ENCODE data around the gene NAGK.
"Not testable (repeated sequence)": the region's sequence is repeated elsewhere in the genome, so short reads cannot be mapped to it uniquely, and the experiment has no call there.

NAGK gene

DNA sequence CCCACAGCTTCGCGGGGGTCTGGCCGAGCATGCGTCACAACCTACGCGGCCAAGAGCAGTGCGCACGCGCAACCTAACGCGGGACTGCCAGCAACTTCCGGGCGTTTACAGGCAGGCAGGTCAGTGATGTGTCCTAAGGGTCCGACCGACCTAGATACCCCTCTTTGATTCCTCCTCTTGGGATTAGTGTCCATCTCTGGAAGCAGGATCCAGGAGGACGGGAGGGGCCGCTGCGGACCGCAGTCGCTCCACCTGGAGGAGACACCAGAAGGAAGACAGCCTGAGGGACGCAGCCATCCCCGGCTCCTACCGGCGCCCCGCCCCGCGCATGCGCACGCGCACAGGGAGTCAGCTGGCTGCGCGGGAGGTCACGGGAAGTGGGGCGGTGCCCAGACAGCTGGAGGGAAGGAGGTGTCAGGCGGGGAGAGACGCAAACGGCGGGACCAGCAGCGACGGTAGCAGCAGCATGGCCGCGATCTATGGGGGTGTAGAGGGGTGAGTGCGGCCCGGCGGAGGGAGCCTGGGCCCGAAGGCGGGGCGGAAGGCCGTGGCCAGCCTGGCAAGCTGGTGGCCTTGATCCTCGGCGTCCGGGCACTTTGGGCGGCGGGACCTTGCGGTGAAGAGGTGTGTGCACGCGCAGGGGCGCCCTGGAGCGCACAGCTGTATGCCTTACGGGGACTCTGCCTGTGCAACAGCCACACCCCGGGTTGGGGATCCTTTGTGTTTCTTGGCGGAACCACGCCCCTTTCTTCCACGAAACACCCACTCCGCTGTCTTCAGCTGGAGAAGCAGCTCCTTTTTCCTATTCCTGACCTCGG is at the start of gene NAGK:
Gene NAGK (plus strand): TSS at position 431 of the 818 bp plus-strand sequence. CDS start 36 bp downstream, at position 467.
- Histone ChIP-seq H3K27me3 (ENCODE audit: control insufficient read depth, insufficient read depth, low read length) (peaks cover 4% of the 10 kb centered on the region), H3K4me3 (ENCODE audit: low read depth, low read length) (peak within 1 kb of the TSS; percentile 98), H3K9me3 (ENCODE audit: control insufficient read depth, insufficient read depth, low read length) (no peaks in the 10 kb centered on the region), H3K4me1 (ENCODE audit: control insufficient read depth, insufficient read depth, low read length) (peaks cover 4% of the 10 kb centered on the region), H3K36me3 (ENCODE audit: control insufficient read depth, insufficient read depth, low read length) (peaks cover 5% of the 10 kb centered on the region), H3K9ac (ENCODE audit: low read depth, low read length) (peak within 1 kb of the TSS; percentile 71)

DNA sequence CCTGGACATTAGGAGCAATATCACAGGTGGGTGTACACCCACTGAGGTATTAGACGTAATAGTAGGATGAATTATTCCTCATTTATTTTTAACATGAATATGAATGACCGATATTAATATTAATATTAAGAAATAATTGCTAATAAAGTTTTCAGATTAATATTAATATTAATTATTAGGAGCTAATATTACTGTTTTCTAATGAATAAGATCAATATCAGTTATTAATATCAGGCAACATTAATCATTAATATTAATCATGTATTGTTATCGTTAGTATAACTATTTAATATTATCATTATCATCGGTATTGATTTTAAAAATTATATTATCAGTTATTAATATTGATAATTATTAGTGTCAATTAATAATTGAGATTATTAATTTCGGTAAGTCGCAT is 48.5 kb upstream of the NAGK start:
- not testable (repeated sequence) for H3K4me1 ChIP-seq (ENCODE audit: control insufficient read depth, insufficient read depth, low read length); H3K4me3 ChIP-seq (ENCODE audit: low read depth, low read length); H3K27me3 ChIP-seq (ENCODE audit: control insufficient read depth, insufficient read depth, low read length); H3K9ac ChIP-seq (ENCODE audit: low read depth, low read length); H3K36me3 ChIP-seq (ENCODE audit: control insufficient read depth, insufficient read depth, low read length); H3K9me3 ChIP-seq (ENCODE audit: control insufficient read depth, insufficient read depth, low read length)

DNA sequence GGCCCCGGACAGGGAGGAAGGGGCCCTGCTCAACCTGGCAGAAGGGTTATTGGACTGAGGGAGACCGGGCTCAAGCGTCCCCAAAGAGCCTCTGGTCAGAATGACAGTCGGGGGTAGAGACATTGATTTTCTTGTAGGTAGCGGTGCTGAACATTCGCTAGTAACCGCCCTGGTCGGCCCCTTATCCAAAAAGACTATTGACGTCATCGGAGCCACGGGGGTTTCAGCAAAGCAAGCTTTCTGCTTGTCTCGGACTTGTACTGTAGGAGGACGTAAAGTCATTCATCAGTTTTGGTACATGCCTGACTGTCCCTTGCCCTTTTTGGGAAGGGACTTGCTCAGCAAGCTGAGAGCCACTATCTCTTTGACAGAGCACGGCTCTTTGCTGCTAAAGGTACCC is 47.1 kb upstream of the NAGK start:
- not testable (repeated sequence) for H3K9ac ChIP-seq (ENCODE audit: low read depth, low read length); H3K36me3 ChIP-seq (ENCODE audit: control insufficient read depth, insufficient read depth, low read length); H3K4me3 ChIP-seq (ENCODE audit: low read depth, low read length); H3K9me3 ChIP-seq (ENCODE audit: control insufficient read depth, insufficient read depth, low read length); H3K4me1 ChIP-seq (ENCODE audit: control insufficient read depth, insufficient read depth, low read length); H3K27me3 ChIP-seq (ENCODE audit: control insufficient read depth, insufficient read depth, low read length)

DNA sequence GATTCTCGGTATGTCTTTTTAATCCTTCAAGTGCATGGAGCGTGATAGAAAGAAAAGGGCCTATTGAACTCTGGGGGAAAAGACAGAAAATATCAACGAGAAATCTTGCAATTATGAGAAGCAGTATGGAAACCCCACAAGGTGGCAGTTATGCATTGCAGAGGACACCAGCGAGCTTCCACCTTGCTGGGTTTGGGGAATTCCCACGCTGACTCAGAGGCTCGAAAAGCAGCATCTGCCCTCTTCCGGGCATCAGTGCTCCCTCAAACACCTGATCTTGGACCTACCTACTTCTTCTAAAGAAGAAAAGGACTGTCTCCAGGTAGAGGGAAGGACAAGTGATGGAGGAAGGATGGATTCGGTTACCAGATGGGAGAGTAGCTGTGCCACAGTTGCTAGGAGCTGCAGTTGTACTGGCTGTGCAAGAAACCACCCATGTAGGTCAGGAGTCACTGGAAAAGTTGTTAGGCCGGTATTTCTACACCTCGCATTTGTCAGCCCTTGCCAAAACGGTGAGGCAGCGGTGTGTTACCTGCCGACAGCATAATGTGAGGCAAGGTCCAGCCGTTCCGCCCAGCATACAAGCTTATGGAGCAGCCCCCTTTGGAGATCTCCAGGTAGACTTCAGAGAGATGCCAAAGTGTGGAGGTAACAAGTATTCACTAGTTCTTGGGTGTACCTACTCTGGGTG is 44.8 kb upstream of the NAGK start:
- not testable (repeated sequence) for H3K36me3 ChIP-seq (ENCODE audit: control insufficient read depth, insufficient read depth, low read length); H3K27me3 ChIP-seq (ENCODE audit: control insufficient read depth, insufficient read depth, low read length); H3K9ac ChIP-seq (ENCODE audit: low read depth, low read length); H3K9me3 ChIP-seq (ENCODE audit: control insufficient read depth, insufficient read depth, low read length); H3K4me1 ChIP-seq (ENCODE audit: control insufficient read depth, insufficient read depth, low read length); H3K4me3 ChIP-seq (ENCODE audit: low read depth, low read length)

DNA sequence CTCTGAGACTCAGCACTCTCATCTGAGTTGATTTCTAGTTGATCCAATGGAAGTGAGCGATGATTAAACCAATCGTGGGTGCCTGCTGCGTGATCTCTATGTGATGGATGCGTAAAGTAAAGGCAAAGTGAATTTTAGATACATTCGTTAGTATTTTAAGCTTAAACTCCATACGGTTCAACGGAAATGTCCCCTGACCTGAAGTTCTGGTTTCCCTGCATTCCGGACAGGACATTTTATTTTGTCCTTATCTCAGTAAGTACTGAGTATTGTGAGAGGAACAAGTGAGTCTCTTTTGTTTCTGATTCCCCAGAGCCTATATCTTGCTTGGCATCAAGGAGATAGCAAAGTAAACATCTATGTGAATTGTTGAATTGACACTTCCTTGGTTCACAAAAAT is 32.2 kb upstream of the NAGK start:
- H3K4me1 ChIP-seq (ENCODE audit: control insufficient read depth, insufficient read depth, low read length); H3K27me3 ChIP-seq (ENCODE audit: control insufficient read depth, insufficient read depth, low read length); H3K9me3 ChIP-seq (ENCODE audit: control insufficient read depth, insufficient read depth, low read length); H3K36me3 ChIP-seq (ENCODE audit: control insufficient read depth, insufficient read depth, low read length); H3K9ac ChIP-seq (ENCODE audit: low read depth, low read length); H3K4me3 ChIP-seq (ENCODE audit: low read depth, low read length): not testable (repeated sequence)

DNA sequence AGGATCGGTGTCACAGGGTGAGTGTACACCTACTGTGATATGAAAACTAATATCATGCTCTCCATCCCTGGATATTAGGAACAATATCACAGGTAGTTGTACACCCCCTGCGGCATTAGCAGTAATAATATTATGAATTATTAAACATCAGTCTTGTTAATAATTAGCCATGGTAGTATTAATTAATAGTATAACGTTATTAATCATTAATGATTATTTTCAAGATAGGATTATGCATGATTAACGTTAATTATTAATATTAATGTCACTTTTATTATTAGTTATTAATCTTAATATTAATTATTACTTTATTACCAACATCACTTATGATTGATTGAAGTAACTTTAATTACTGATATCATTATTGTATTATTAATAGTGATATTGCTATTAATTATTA is 26.2 kb upstream of the NAGK start:
- no peak overlapping the region for H3K9ac ChIP-seq (ENCODE audit: low read depth, low read length)
- no peak overlapping the region for H3K4me3 ChIP-seq (ENCODE audit: low read depth, low read length)
- H3K4me1 ChIP-seq (ENCODE audit: control insufficient read depth, insufficient read depth, low read length): no peaks in the 10 kb centered on the region
- H3K9me3 ChIP-seq (ENCODE audit: control insufficient read depth, insufficient read depth, low read length): no peaks in the 10 kb centered on the region
- H3K27me3 ChIP-seq (ENCODE audit: control insufficient read depth, insufficient read depth, low read length): no peaks in the 10 kb centered on the region
- no peaks in the 10 kb centered on the region for H3K36me3 ChIP-seq (ENCODE audit: control insufficient read depth, insufficient read depth, low read length)

GRCh38 chr2:71043531-71044407 is 24.7 kb upstream of the NAGK start:
- Histone ChIP-seq H3K36me3 (ENCODE audit: control insufficient read depth, insufficient read depth, low read length) (no peaks in the 10 kb centered on the region), H3K4me3 (ENCODE audit: low read depth, low read length) (no peak overlapping the region), H3K9me3 (ENCODE audit: control insufficient read depth, insufficient read depth, low read length) (no peaks in the 10 kb centered on the region), H3K27me3 (ENCODE audit: control insufficient read depth, insufficient read depth, low read length) (no peaks in the 10 kb centered on the region), H3K4me1 (ENCODE audit: control insufficient read depth, insufficient read depth, low read length) (no peaks in the 10 kb centered on the region), H3K9ac (ENCODE audit: low read depth, low read length) (no peak overlapping the region)

DNA sequence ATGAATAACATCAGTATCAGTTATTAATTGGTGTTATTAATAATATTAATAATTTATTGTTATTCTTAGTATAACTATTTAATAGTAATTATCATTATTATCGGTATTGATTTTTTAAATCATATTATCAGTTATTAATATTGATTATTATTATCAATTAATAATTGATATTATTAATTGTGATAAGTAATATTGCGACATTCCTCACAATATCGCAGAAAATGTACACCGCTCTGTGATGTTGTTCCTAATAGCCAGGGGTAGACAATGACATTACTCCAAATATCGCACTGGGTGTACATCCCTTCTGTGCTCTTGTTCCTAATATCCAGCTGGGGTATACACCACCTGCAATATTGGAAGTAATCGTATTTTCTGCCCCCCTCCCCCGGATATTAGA is 23.3 kb upstream of the NAGK start:
- no peaks in the 10 kb centered on the region for H3K4me1 ChIP-seq (ENCODE audit: control insufficient read depth, insufficient read depth, low read length)
- H3K9me3 ChIP-seq (ENCODE audit: control insufficient read depth, insufficient read depth, low read length): no peaks in the 10 kb centered on the region
- H3K27me3 ChIP-seq (ENCODE audit: control insufficient read depth, insufficient read depth, low read length): no peaks in the 10 kb centered on the region
- H3K9ac ChIP-seq (ENCODE audit: low read depth, low read length): no peak overlapping the region
- no peaks in the 10 kb centered on the region for H3K36me3 ChIP-seq (ENCODE audit: control insufficient read depth, insufficient read depth, low read length)
- no peak overlapping the region for H3K4me3 ChIP-seq (ENCODE audit: low read depth, low read length)

DNA sequence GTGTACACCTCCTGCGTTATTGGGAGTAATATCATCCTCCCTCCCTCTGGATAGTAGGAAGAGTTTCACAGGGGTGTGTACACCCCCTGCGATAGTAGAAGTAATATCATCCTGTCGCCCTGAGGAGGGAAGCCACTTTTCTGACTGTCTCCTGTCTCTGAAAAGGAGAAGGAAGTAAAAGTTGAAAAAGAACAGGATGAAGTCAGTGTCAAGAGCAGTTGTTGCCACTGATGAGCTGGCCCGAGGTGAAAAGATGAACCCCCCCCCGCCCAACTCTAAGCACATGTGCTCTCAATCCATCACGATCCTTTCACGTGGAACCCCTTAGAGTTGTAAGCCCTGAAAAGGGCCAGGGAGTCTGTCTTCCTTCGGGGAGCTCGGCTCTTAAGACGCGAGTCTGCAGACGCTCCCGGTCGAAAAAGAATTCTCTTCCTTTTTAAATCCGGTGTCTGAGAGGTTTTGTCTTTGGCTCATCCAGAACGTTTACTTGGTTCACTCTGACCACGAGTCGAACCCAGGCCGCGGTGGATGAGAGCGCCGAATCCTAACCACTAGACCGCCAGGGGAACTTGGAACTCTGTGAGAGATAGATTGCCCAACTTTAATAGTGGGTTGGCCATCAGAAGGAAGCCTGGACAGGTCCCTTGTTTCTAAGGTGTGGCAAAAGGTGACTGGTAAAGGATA is 22.4 kb upstream of the NAGK start:
- H3K27me3 ChIP-seq (ENCODE audit: control insufficient read depth, insufficient read depth, low read length): no peaks in the 10 kb centered on the region
- H3K9me3 ChIP-seq (ENCODE audit: control insufficient read depth, insufficient read depth, low read length): no peaks in the 10 kb centered on the region
- H3K9ac ChIP-seq (ENCODE audit: low read depth, low read length): no peak overlapping the region
- no peak overlapping the region for H3K4me3 ChIP-seq (ENCODE audit: low read depth, low read length)
- H3K4me1 ChIP-seq (ENCODE audit: control insufficient read depth, insufficient read depth, low read length): no peaks in the 10 kb centered on the region
- no peaks in the 10 kb centered on the region for H3K36me3 ChIP-seq (ENCODE audit: control insufficient read depth, insufficient read depth, low read length)

- Histone ChIP-seq H3K27me3 (ENCODE audit: control insufficient read depth, insufficient read depth, low read length) (no peaks in the 10 kb centered on the region), H3K4me3 (ENCODE audit: low read depth, low read length) (no peak overlapping the region), H3K9ac (ENCODE audit: low read depth, low read length) (no peak overlapping the region), H3K9me3 (ENCODE audit: control insufficient read depth, insufficient read depth, low read length) (no peaks in the 10 kb centered on the region), H3K4me1 (ENCODE audit: control insufficient read depth, insufficient read depth, low read length) (no peaks in the 10 kb centered on the region), H3K36me3 (ENCODE audit: control insufficient read depth, insufficient read depth, low read length) (no peaks in the 10 kb centered on the region)
Measured at GRCh38 chr2:71048096-71048495, 20.4 kb upstream of the NAGK start.

- H3K9ac ChIP-seq (ENCODE audit: low read depth, low read length); H3K9me3 ChIP-seq (ENCODE audit: control insufficient read depth, insufficient read depth, low read length); H3K4me3 ChIP-seq (ENCODE audit: low read depth, low read length); H3K27me3 ChIP-seq (ENCODE audit: control insufficient read depth, insufficient read depth, low read length); H3K36me3 ChIP-seq (ENCODE audit: control insufficient read depth, insufficient read depth, low read length); H3K4me1 ChIP-seq (ENCODE audit: control insufficient read depth, insufficient read depth, low read length): not testable (repeated sequence)
Measured at GRCh38 chr2:71049704-71050360, 18.6 kb upstream of the NAGK start.
